GM18909 (cell line): Measurements from ENCODE around the gene ABHD11.

ENCODE experiments used
- ATAC-seq: cut with Tn5 transposase; IDR thresholded peaks from one replicate; pipeline ENCODE4 v1.9.1; 2021; ENCODE audit warnings: mild to moderate bottlenecking; ENCODE audit not compliant: unreplicated experiment, poor library complexity

The ABHD11 gene

GRCh38 chr7:73703225-73703624, 35.4 kb downstream of the ABHD11 start:
- ATAC-seq, result no peak

- no peak for ATAC-seq
Measured at GRCh38 chr7:73702665-73703064, 35.9 kb downstream of the ABHD11 start.

GRCh38 chr7:73702226-73702625, 36.4 kb downstream of the ABHD11 start:
- no peak for ATAC-seq

- ATAC-seq, result no peak
Measured at GRCh38 chr7:73701357-73701995, 37.1 kb downstream of the ABHD11 start.

- ATAC-seq, result no peak
Measured at GRCh38 chr7:73700581-73701134, 37.9 kb downstream of the ABHD11 start.

GRCh38 chr7:73700069-73700423, 38.6 kb downstream of the ABHD11 start:
- no peak for ATAC-seq

- ATAC-seq, result no peak
Measured at GRCh38 chr7:73699370-73700068, 39.1 kb downstream of the ABHD11 start.

- ATAC-seq, result no peak
Measured at GRCh38 chr7:73698410-73698809, 40.2 kb downstream of the ABHD11 start.

GRCh38 chr7:73696372-73696771, 42.2 kb downstream of the ABHD11 start:
- ATAC-seq, result no peak

- no peak for ATAC-seq
Measured at GRCh38 chr7:73690646-73691045, 48.0 kb downstream of the ABHD11 start.

- no peak for ATAC-seq
Measured at GRCh38 chr7:73688288-73688687, 50.3 kb downstream of the ABHD11 start.
